Kidney (tissue), 14 donors: ENCODE data around the gene PDE10A. TPM values are rescaled to one million over a fixed set of nuclear protein-coding genes. Genes with fewer than 3 reads are reported as not detected.

Experiments used
- DNase-seq, 5 donors: peaks; one replicate each; pipeline ENCODE4 v3.0.0-alpha.2; 2013 to 2020
- FAIRE-seq: peaks from 2 replicates; lab custom pipeline; 2012; peaks lifted over from hg19 to GRCh38; lab: Jason Lieb, UNC
- H3K27ac ChIP-seq, 2 donors: one replicate each; pipeline ENCODE4 v1.7.0; 2013; ENCODE audit warnings: low read depth in 2 of 2, low read length in 2 of 2, inconsistent platforms in 1 of 2
- H3K27me3 ChIP-seq: one replicate; pipeline ENCODE4 v1.7.1; 2013; ENCODE audit warnings: low read length, inconsistent platforms; ENCODE audit not compliant: control insufficient read depth, insufficient read depth
- H3K36me3 ChIP-seq, 3 donors: one replicate each; pipeline versions ENCODE4 v1.7.0 to v1.7.1; 2013; ENCODE audit warnings: low read length in 3 of 3, control low read depth in 1 of 3, inconsistent platforms in 1 of 3; ENCODE audit not compliant: insufficient read depth in 3 of 3, control insufficient read depth in 2 of 3
- H3K4me1 ChIP-seq, 3 donors: one replicate each; pipeline versions ENCODE4 v1.7.0 to v1.7.1; 2013; ENCODE audit warnings: low read length in 3 of 3, inconsistent platforms in 1 of 3, low read depth in 1 of 3; ENCODE audit not compliant: control insufficient read depth in 2 of 3, insufficient read depth in 2 of 3
- H3K4me3 ChIP-seq, 3 donors: one replicate each; pipeline versions ENCODE4 v1.7.0 to v1.8.1; 2013; ENCODE audit warnings: low read length in 3 of 3, control low read depth in 1 of 3, inconsistent platforms in 1 of 3
- H3K9ac ChIP-seq, 3 donors: one replicate each; pipeline versions ENCODE4 v1.7.0 to v1.7.1; 2013; ENCODE audit warnings: low read length in 3 of 3, control low read depth in 1 of 3, inconsistent platforms in 1 of 3
- H3K9me3 ChIP-seq, 3 donors: one replicate each; pipeline versions ENCODE4 v1.7.0 to v1.7.1; 2013; ENCODE audit warnings: low read length in 3 of 3, control low read depth in 1 of 3, inconsistent platforms in 1 of 3; ENCODE audit not compliant: control insufficient read depth in 2 of 3, insufficient read depth in 1 of 3
- CTCF ChIP-seq: IDR thresholded peaks from 3 replicates; pipeline ENCODE4 v1.5.1; 2012; ENCODE audit warnings: mild to moderate bottlenecking, moderate library complexity, borderline replicate concordance; ENCODE audit not compliant: insufficient read depth; ENCODE audit errors: extremely low read depth
- intact Hi-C: fragments of 100-400 bp; cut with DNase I; formaldehyde crosslinking; loops from one replicate; pipeline ENCODE4 v1.11.1; 2022
- polyA plus RNA-seq: library from polyadenylated mRNA; stranded (reverse); fragments of 350-450 nt; fragmentation: Illumina TruSeq; extraction: RNeasy Lipid Tissue Mini Kit (QIAGEN cat#74804); gene quantifications from one replicate; pipeline ENCODE4 v1.2.3, GENCODE V29; 2014; ENCODE audit warnings: low read depth, low replicate concordance; ENCODE audit not compliant: insufficient read depth
- total RNA-seq: library from RNA; stranded (reverse); fragmentation: NEBNext Ultra II Directional; extraction: Animal tissue kit (Norgen Biotek cat#: 25700); gene quantifications from one replicate; pipeline ENCODE4 v1.2.1, GENCODE V29; 2021
- donor health status: control.
- donor health status: control.
- donor health status: control.
- donor health status: control.
- donor health status: control.
- donor health status: DM: yes; HTN: yes; CAD: no.
- donor health status: Normal renal cell carcinoma (clear cell type).

Gene PDE10A
- total and polyA plus RNA-seq, 2 donors from 2014 or later, result 4.8 to 23.1 TPM

GRCh38 chr6:165403006-165403595, 259.9 kb downstream of the PDE10A start:
- no peak for TF ChIP-seq CTCF
- Histone ChIP-seq H3K27me3 (no peaks in the 10 kb centered on the region), H3K9me3 (no peaks in the 10 kb centered on the region), H3K4me1 (no peaks in the 10 kb centered on the region), H3K36me3 (no peaks in the 10 kb centered on the region), H3K9ac (no peak overlapping the region), H3K4me3 (no peak overlapping the region), H3K27ac (no peak overlapping the region)
- FAIRE-seq (no peak), DNase-seq (no peak)
- intact Hi-C loops, result no loop called here

DNA sequence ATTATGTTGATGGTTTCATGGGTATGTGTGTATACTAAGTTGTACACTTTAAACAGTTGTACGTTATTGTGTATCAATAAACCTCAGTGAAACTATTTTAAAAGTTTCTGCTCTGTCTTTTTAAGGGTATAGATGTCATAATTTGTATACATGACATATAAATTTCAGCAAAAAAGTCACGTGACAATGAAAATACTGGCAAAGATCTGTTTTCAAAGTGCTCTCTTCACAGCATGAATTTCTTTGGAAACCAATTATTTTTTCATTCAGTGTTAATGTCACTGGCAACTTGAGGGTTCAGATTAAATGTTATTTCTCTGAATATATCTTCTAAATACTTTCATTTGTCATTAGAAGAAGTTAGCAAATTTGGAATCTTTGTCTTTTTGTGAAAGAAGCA, 261.9 kb downstream of the PDE10A start:
- no peak for TF ChIP-seq CTCF
- no peak for FAIRE-seq
- DNase-seq, result no peak
- Histone ChIP-seq H3K27me3 (no peaks in the 10 kb centered on the region), H3K27ac (no peak overlapping the region), H3K4me3 (no peak overlapping the region), H3K9me3 (peaks cover 0 to 2% (median 0%) of the 10 kb centered on the region in 3 donors), H3K36me3 (no peaks in the 10 kb centered on the region), H3K9ac (no peak overlapping the region), H3K4me1 (no peaks in the 10 kb centered on the region)
- intact Hi-C loops, result no loop called here

GRCh38 chr6:165390475-165390874, 272.6 kb downstream of the PDE10A start:
- H3K27me3 ChIP-seq, result no peaks in the 10 kb centered on the region
- no peak overlapping the region for H3K4me3 ChIP-seq
- DNase-seq (no peak), FAIRE-seq (no peak)
- no peak for TF ChIP-seq CTCF
- H3K36me3 ChIP-seq, result peaks cover 0 to 4% (median 0%) of the 10 kb centered on the region in 3 donors
- no peaks in the 10 kb centered on the region for H3K4me1 ChIP-seq
- intact Hi-C loops, result no loop called here
- H3K9ac ChIP-seq, result no peak overlapping the region
- H3K9me3 ChIP-seq, result no peaks in the 10 kb centered on the region
- H3K27ac ChIP-seq, result no peak overlapping the region

DNA sequence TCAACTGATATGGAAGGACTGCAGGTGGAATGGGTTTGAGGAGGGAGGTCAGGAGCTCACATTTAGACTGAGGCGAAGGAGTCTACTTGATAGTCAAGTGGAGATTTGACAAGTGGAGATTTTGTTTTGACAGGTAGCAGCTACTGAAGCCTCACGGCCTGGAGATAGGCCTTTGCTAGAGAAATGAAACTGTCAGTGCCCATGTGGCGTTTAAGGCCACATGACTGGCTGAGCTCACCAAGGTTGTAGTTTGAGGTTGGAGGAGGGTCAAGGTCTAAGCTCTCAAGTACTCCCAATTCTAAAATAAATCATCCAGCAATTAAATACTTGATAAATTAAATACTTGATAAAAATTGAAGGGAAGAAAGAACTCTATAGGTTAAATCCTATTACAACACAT, 273.5 kb downstream of the PDE10A start:
- Histone ChIP-seq H3K27me3 (no peaks in the 10 kb centered on the region), H3K4me1 (no peaks in the 10 kb centered on the region), H3K9ac (no peak overlapping the region), H3K4me3 (no peak overlapping the region), H3K27ac (no peak overlapping the region), H3K9me3 (no peaks in the 10 kb centered on the region), H3K36me3 (peaks cover 0 to 4% (median 3%) of the 10 kb centered on the region in 3 donors)
- FAIRE-seq (no peak), DNase-seq (no peak)
- TF ChIP-seq CTCF, result no peak
- intact Hi-C loops, result no loop called here
